ENCODE results near the gene CIBAR2.

Gene CIBAR2

DNA sequence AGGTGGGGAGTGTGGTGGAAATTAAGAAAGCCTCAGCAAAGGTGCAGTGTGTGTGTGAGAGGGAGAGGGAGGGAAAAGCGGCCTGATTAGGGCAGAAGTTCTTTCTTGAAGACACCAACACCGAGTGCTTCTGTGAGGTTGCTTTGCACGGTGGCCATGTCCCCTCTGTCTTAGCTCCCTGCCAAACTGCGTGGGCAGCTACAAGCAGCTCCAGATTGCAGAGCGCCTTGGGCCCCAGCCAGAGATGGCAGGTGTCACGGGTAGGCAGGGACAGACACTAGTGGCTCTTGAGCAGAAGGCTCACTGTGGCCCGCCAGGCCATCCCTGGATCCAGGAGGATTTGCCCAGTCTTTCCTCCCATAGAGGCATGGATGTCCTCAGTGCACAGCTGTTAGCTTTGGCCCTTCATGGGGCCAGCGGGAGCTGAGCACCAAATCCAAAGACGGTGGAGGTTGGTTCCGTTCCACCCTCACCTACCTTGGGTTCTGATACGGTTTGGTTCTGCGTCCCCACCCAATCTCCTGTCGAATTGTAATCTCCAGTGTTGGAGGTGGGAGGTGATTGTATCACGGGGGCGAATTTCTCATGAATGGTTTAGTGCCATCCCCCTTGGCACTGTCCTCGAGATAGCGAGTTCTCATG is 63.2 kb downstream of the CIBAR2 start:
- in situ Hi-C loops (cut with HindIII; ENCODE audit: low sequenced_read_pairs), result no loop called here
- H3K4me3 ChIP-seq (ENCODE audit: low read depth, low read length), result no peak overlapping the region
- no peak for DNase-seq (ENCODE audit: low read depth)
- TF ChIP-seq, protein P1, sequence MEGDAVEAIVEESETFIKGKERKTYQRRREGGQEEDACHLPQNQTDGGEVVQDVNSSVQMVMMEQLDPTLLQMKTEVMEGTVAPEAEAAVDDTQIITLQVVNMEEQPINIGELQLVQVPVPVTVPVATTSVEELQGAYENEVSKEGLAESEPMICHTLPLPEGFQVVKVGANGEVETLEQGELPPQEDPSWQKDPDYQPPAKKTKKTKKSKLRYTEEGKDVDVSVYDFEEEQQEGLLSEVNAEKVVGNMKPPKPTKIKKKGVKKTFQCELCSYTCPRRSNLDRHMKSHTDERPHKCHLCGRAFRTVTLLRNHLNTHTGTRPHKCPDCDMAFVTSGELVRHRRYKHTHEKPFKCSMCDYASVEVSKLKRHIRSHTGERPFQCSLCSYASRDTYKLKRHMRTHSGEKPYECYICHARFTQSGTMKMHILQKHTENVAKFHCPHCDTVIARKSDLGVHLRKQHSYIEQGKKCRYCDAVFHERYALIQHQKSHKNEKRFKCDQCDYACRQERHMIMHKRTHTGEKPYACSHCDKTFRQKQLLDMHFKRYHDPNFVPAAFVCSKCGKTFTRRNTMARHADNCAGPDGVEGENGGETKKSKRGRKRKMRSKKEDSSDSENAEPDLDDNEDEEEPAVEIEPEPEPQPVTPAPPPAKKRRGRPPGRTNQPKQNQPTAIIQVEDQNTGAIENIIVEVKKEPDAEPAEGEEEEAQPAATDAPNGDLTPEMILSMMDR (IDR thresholded peaks at IDR 0.05; ENCODE audit: low read depth, low read length, missing control alignments), result no peak
